Keratinocyte (primary cell): ENCODE measurements around the gene BIK. TPM values are rescaled to one million over a fixed set of nuclear protein-coding genes. Genes with fewer than 3 reads are reported as not detected.

Experiments used
- DNase-seq: peaks from one replicate; pipeline ENCODE4 v3.0.0-alpha.2; 2011; ENCODE audit warnings: low read depth, missing footprints, low spot score
- FAIRE-seq: peaks from 2 replicates; lab custom pipeline; 2011; peaks lifted over from hg19 to GRCh38; lab: Jason Lieb, UNC
- H2AFZ ChIP-seq: 2 replicates; pipeline ENCODE4 v1.6.0; 2012; ENCODE audit warnings: low read length, control low read depth, inconsistent platforms; ENCODE audit not compliant: control insufficient read depth
- H3K27ac ChIP-seq: 2 replicates; pipeline ENCODE4 v1.5.1; 2011; ENCODE audit warnings: low read length; ENCODE audit not compliant: control insufficient read depth, insufficient read depth
- H3K27me3 ChIP-seq: 3 replicates; pipeline ENCODE4 v1.6.0; 2011; ENCODE audit warnings: low read length; ENCODE audit not compliant: control insufficient read depth, insufficient read depth; ENCODE audit errors: extremely low read depth
- H3K36me3 ChIP-seq, 2 experiments: 2 replicates in 1 of 2; 3 replicates in 1 of 2; pipeline ENCODE4 v1.5.1; 2011; ENCODE audit warnings: low read length in 2 of 2, mild to moderate bottlenecking in 1 of 2; ENCODE audit not compliant: control insufficient read depth in 2 of 2, insufficient read depth in 2 of 2; ENCODE audit errors: extremely low read depth in 1 of 2
- H3K4me1 ChIP-seq: 3 replicates; pipeline ENCODE4 v1.5.1; 2011; ENCODE audit warnings: low read length; ENCODE audit not compliant: control insufficient read depth, insufficient read depth; ENCODE audit errors: extremely low read depth
- H3K4me2 ChIP-seq: 3 replicates; pipeline ENCODE4 v1.6.0; 2011; ENCODE audit warnings: low read depth, low read length; ENCODE audit not compliant: control insufficient read depth, insufficient read depth; ENCODE audit errors: extremely low read depth
- H3K4me3 ChIP-seq, 3 experiments: fragments of 200-600 bp in 1 of 3; sonication (generic) in 1 of 3; 2 replicates in 2 of 3; 3 replicates in 1 of 3; pipeline ENCODE4 v1.5.1; 2011 to 2016; ENCODE audit warnings: low read length in 3 of 3, mild to moderate bottlenecking in 3 of 3, control low read depth in 2 of 3, inconsistent platforms in 1 of 3, low read depth in 1 of 3, mixed read lengths in 1 of 3, mixed run types in 1 of 3, moderate library complexity in 1 of 3; ENCODE audit not compliant: control insufficient read depth in 2 of 3, insufficient read depth in 2 of 3; ENCODE audit errors: extremely low read depth in 1 of 3
- H3K79me2 ChIP-seq: 2 replicates; pipeline ENCODE4 v1.6.0; 2012; ENCODE audit warnings: low read length; ENCODE audit not compliant: control insufficient read depth, insufficient read depth
- H3K9ac ChIP-seq: 3 replicates; pipeline ENCODE4 v1.6.0; 2011; ENCODE audit warnings: low read length; ENCODE audit not compliant: control insufficient read depth, insufficient read depth; ENCODE audit errors: extremely low read depth
- H3K9me1 ChIP-seq: 3 replicates; pipeline ENCODE4 v1.6.0; 2011; ENCODE audit warnings: low read length; ENCODE audit not compliant: control insufficient read depth, insufficient read depth; ENCODE audit errors: extremely low read depth
- H3K9me3 ChIP-seq: 2 replicates; pipeline ENCODE4 v1.5.1; 2012; ENCODE audit warnings: low read depth, low read length; ENCODE audit not compliant: control insufficient read depth
- H4K20me1 ChIP-seq: 3 replicates; pipeline ENCODE4 v1.6.0; 2011; ENCODE audit warnings: low read length; ENCODE audit not compliant: control insufficient read depth, insufficient read depth; ENCODE audit errors: extremely low read depth
- EZH2 ChIP-seq: IDR thresholded peaks from one replicate; pipeline ENCODE4 v1.6.1; 2012; ENCODE audit warnings: inconsistent platforms, mild to moderate bottlenecking, low read length, moderate library complexity
- dilution Hi-C: fragments of 300-500 bp; cut with MboI; formaldehyde crosslinking; loops from one replicate; pipeline ENCODE4 v1.7.0; 2020; ENCODE audit warnings: low sequenced_read_pairs; ENCODE audit not compliant: extremely low pct_ligation_motif_present
- polyA plus RNA-seq, 5 experiments: library from polyadenylated mRNA; depleted of rRNA in 3 of 5; stranded (reverse) in 3 of 5; stranded (forward) in 1 of 5; unstranded in 1 of 5; fragments of >200 nt; gene quantifications; 1 replicate in 1 of 5; 2 replicates in 3 of 5; 3 replicates in 1 of 5; pipeline versions ENCODE4 v1.2.1 to v1.2.3, GENCODE V29; 2011 to 2012; ENCODE audit warnings: missing spikeins in 2 of 5, low read depth in 1 of 5, low replicate concordance in 1 of 5
- TF ChIP-seq, protein P1 (sequence below), 3 experiments: IDR thresholded peaks in 1 of 3; conservative IDR thresholded peaks in 1 of 3; optimal IDR thresholded peaks in 1 of 3; 2 replicates in 2 of 3; 3 replicates in 1 of 3; pipeline versions ENCODE3 to v1.5.1; 2011; ENCODE audit warnings: low read length in 3 of 3, mild to moderate bottlenecking in 3 of 3, moderate library complexity in 2 of 3, control low read depth in 1 of 3, inconsistent platforms in 1 of 3; ENCODE audit not compliant: insufficient read depth in 2 of 3; ENCODE audit errors: extremely low read depth in 1 of 3

Gene BIK
- polyA plus RNA-seq, 1 donor (not counting 4 experiments of a cell fraction or from before 2014, with no cell fraction given) = 4.4 TPM

DNA sequence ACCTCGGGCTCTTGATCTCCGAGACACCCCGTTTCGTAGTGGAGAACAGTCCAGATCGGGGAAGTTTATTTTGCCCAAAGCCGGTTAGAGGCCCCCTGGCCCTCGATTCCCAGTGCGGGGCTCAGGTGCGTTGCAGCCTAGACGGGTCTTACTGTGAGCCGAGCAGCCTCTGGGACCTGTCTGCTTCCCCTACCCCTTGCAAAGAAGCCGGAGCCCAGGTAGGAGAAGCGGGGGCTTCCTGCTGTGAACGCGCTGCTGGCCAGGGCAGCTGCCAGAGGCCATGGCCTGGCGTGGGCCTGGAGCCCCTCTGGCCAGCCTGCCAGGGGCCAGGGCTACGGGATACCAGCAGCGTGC, 41.4 kb downstream of the BIK start:
- TF ChIP-seq, protein P1, sequence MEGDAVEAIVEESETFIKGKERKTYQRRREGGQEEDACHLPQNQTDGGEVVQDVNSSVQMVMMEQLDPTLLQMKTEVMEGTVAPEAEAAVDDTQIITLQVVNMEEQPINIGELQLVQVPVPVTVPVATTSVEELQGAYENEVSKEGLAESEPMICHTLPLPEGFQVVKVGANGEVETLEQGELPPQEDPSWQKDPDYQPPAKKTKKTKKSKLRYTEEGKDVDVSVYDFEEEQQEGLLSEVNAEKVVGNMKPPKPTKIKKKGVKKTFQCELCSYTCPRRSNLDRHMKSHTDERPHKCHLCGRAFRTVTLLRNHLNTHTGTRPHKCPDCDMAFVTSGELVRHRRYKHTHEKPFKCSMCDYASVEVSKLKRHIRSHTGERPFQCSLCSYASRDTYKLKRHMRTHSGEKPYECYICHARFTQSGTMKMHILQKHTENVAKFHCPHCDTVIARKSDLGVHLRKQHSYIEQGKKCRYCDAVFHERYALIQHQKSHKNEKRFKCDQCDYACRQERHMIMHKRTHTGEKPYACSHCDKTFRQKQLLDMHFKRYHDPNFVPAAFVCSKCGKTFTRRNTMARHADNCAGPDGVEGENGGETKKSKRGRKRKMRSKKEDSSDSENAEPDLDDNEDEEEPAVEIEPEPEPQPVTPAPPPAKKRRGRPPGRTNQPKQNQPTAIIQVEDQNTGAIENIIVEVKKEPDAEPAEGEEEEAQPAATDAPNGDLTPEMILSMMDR (optimal IDR thresholded peaks at IDR 0.05 in 1 of 3, IDR thresholded peaks at IDR 0.05 in 1 of 3, conservative IDR thresholded peaks at IDR 0.05 in 1 of 3; ENCODE audit: extremely low read depth in 1 of 3, insufficient read depth in 2 of 3, low read length in 3 of 3) = peak in 1 of 3 experiments; percentile 1
- no peak for TF ChIP-seq EZH2
- peaks cover 21% of the 10 kb centered on the region for H3K4me1 ChIP-seq
- no peak for FAIRE-seq
- H2AFZ ChIP-seq = peak overlapping the region; percentile 20
- H3K27me3 ChIP-seq = no peaks in the 10 kb centered on the region
- peak overlapping the region; percentile 91 to 96 (median 92) for H3K4me3 ChIP-seq
- dilution Hi-C loops = no loop called here
- H3K9ac ChIP-seq = peak overlapping the region; percentile 92
- peaks cover 23% of the 10 kb centered on the region for H4K20me1 ChIP-seq
- H3K9me1 ChIP-seq = peaks cover 6% of the 10 kb centered on the region
- H3K4me2 ChIP-seq = peak overlapping the region; percentile 98
- peaks cover 53% of the 10 kb centered on the region for H3K79me2 ChIP-seq
- peaks cover 12% of the 10 kb centered on the region in 2 experiments for H3K36me3 ChIP-seq
- H3K27ac ChIP-seq = peak overlapping the region; percentile 85
- DNase-seq = no peak
- H3K9me3 ChIP-seq = no peaks in the 10 kb centered on the region

DNA sequence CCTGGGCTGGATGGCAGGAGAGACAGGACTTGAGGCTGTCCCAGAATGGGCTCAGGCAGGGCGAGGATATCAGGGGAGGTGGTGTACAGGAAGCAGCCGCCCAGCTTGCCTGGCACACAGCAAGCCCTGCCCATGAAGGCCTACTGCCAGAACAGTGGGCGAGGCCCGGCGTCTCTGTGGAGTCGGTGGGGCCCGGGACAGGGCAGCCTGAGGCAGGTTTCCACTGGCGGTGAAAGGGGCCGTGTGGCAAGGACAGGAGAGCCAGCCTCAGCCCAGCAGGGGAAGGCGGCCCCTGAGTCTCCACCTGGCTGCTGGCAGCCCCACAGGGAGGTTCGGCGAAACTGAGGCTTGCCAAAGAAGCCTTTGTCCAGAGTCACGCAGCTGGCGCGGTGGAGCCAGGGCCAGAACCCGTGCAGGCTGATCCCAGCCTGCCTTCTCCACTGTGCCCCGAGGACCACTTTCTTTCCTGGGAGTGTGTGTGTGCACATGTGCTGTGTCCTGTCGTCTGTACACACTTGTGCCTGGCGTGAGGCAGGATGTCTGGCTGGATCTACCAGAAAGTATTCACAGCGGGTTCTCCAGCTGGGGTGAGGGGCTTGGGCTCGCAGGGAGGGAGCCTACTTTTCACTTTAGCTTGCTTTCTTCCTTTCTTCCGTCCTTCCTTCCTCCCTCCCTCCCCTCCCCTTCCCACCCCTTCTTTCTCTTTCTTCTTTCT, 42.0 kb downstream of the BIK start:
- DNase-seq = no peak
- FAIRE-seq = peak; percentile 66
- Histone ChIP-seq H3K9ac (peak overlapping the region; percentile 92), H3K27ac (peak overlapping the region; percentile 85), H3K27me3 (no peaks in the 10 kb centered on the region), H2AFZ (peak overlapping the region; percentile 20), H3K4me3 (peak overlapping the region; percentile 91 to 96 (median 92)), H3K36me3 (peaks cover 12% of the 10 kb centered on the region in 2 experiments), H4K20me1 (peaks cover 23% of the 10 kb centered on the region), H3K4me1 (peaks cover 21% of the 10 kb centered on the region), H3K4me2 (peak overlapping the region; percentile 98), H3K9me3 (no peaks in the 10 kb centered on the region), H3K79me2 (peaks cover 58% of the 10 kb centered on the region), H3K9me1 (peaks cover 6% of the 10 kb centered on the region)
- dilution Hi-C loops = no loop called here
- TF ChIP-seq, protein P1 (optimal IDR thresholded peaks at IDR 0.05 in 1 of 3, IDR thresholded peaks at IDR 0.05 in 1 of 3, conservative IDR thresholded peaks at IDR 0.05 in 1 of 3; ENCODE audit: extremely low read depth in 1 of 3, insufficient read depth in 2 of 3, low read length in 3 of 3) = no peak
- TF ChIP-seq EZH2 = no peak
